ENCODE measurements around the gene LYSMD4.

- TF ChIP-seq SIX5 (IDR thresholded peaks at IDR 0.05; ENCODE audit: low read depth, low read length, severe bottlenecking) (no peak), EP300 (IDR thresholded peaks at IDR 0.05; ENCODE audit: borderline replicate concordance in 1 of 2, control insufficient read depth in 1 of 2, low read depth in 2 of 2, low read length in 2 of 2) (peak; percentile 43 to 60; a peak in 2 of 4 replicates), CTCF (IDR thresholded peaks at IDR 0.05 in 2 of 3, conservative IDR thresholded peaks at IDR 0.05 in 1 of 3; ENCODE audit: control insufficient read depth in 2 of 3, extremely low read depth in 1 of 3, insufficient read depth in 1 of 3, low read depth in 3 of 3, low read length in 3 of 3) (no peak), SMC3 (IDR thresholded peaks at IDR 0.05; ENCODE audit: borderline replicate concordance, low read length) (no peak), NRF1 (conservative IDR thresholded peaks at IDR 0.05; ENCODE audit: low read depth, low read length) (no peak), POLR2AphosphoS2 (IDR thresholded peaks at IDR 0.05; ENCODE audit: low read depth, low read length) (no peak), JUNB (IDR thresholded peaks at IDR 0.05) (peak; percentile 56), ATF3 (IDR thresholded peaks at IDR 0.05; ENCODE audit: borderline replicate concordance, extremely low read depth, low read depth, low read length) (no peak), MEF2A (IDR thresholded peaks at IDR 0.05; ENCODE audit: insufficient read depth, low read depth, low read length) (peak; percentile 96), ATF2 (IDR thresholded peaks at IDR 0.05; ENCODE audit: low read length) (peak; percentile 90)
These were observed 55.6 kb downstream of the LYSMD4 start for GRCh38 chr15:99677540-99678134.
